SK-N-MC (cell line): Measurements from ENCODE around the gene AOC3.

Source experiments
- EZH2 ChIP-seq: fragments of 200-600 bp; sonication (generic); IDR thresholded peaks from one replicate; pipeline ENCODE4 v1.6.1; 2017; ENCODE audit warnings: antibody characterized with exemption
- POLR2AphosphoS5 ChIP-seq: IDR thresholded peaks from 2 replicates; pipeline ENCODE4 v1.6.1; 2012; ENCODE audit warnings: mild to moderate bottlenecking, low read depth, low read length, borderline replicate concordance

- TF ChIP-seq POLR2AphosphoS5 (no peak), EZH2 (no peak)
Measured at GRCh38 chr17:42904110-42904469, 53.1 kb downstream of the AOC3 start.
